ENCODE results near the gene S100A6.

The S100A6 gene

GRCh38 chr1:153547560-153548551 is 12.1 kb upstream of the S100A6 start:
- no peak for DNase-seq (ENCODE audit: low read depth)
- H3K4me3 ChIP-seq (ENCODE audit: low read depth, low read length): no peak overlapping the region

GRCh38 chr1:153546796-153547559 is 11.2 kb upstream of the S100A6 start:
- no peak for DNase-seq (ENCODE audit: low read depth)
- no peak overlapping the region for H3K4me3 ChIP-seq (ENCODE audit: low read depth, low read length)

GRCh38 chr1:153546371-153546770 is 10.6 kb upstream of the S100A6 start:
- DNase-seq (ENCODE audit: low read depth): no peak
- H3K4me3 ChIP-seq (ENCODE audit: low read depth, low read length): no peak overlapping the region

- H3K4me3 ChIP-seq (ENCODE audit: low read depth, low read length): peak within 1 kb of the TSS; percentile 1
- peak; percentile 77 for DNase-seq (ENCODE audit: low read depth)
These were observed 9.6 kb upstream of the S100A6 start, which contains the start of gene S100A4 for GRCh38 chr1:153545067-153546055. Gene S100A4, minus strand, starts transcription at chr1:153545806. Its CDS starts 1,012 bp downstream, at chr1:153544794.

GRCh38 chr1:153544453-153545066 is 8.8 kb upstream of the S100A6 start:
- no peak for DNase-seq (ENCODE audit: low read depth)
- peak overlapping the region; percentile 1 for H3K4me3 ChIP-seq (ENCODE audit: low read depth, low read length)

- DNase-seq (ENCODE audit: low read depth): no peak
- no peak overlapping the region for H3K4me3 ChIP-seq (ENCODE audit: low read depth, low read length)
These were observed 7.9 kb upstream of the S100A6 start for GRCh38 chr1:153543736-153544135.

GRCh38 chr1:153542956-153543711 is 7.3 kb upstream of the S100A6 start:
- no peak for DNase-seq (ENCODE audit: low read depth)
- no peak overlapping the region for H3K4me3 ChIP-seq (ENCODE audit: low read depth, low read length)

GRCh38 chr1:153541641-153542590 is 6.1 kb upstream of the S100A6 start:
- H3K4me3 ChIP-seq (ENCODE audit: low read depth, low read length): no peak overlapping the region

GRCh38 chr1:153540394-153541361 is 4.9 kb upstream of the S100A6 start, which contains the start of gene S100A5:
Gene S100A5, minus strand, starts transcription at chr1:153540934. Its CDS starts 743 bp downstream, at chr1:153540191.
- DNase-seq (ENCODE audit: low read depth): no peak
- no peak within 1 kb of the TSS for H3K4me3 ChIP-seq (ENCODE audit: low read depth, low read length)

More at GRCh38 chr1:153541641-153542590, 6.1 kb upstream of the S100A6 start:
- no peak for DNase-seq (ENCODE audit: low read depth)

GRCh38 chr1:153539395-153540093 is 3.8 kb upstream of the S100A6 start:
- no peak for DNase-seq (ENCODE audit: low read depth)
- H3K4me3 ChIP-seq (ENCODE audit: low read depth, low read length): no peak overlapping the region

GRCh38 chr1:153538315-153538821 is 2.6 kb upstream of the S100A6 start:
- DNase-seq (ENCODE audit: low read depth): no peak

GRCh38 chr1:153537376-153537730 is 1.6 kb upstream of the S100A6 start:
- DNase-seq (ENCODE audit: low read depth): no peak
- H3K4me3 ChIP-seq (ENCODE audit: low read depth, low read length): no peak overlapping the region

More at GRCh38 chr1:153538315-153538821, 2.6 kb upstream of the S100A6 start:
- no peak overlapping the region for H3K4me3 ChIP-seq (ENCODE audit: low read depth, low read length)

GRCh38 chr1:153536671-153537375 is 1.0 kb upstream of the S100A6 start:
- no peak for DNase-seq (ENCODE audit: low read depth)
- H3K4me3 ChIP-seq (ENCODE audit: low read depth, low read length): peak overlapping the region; percentile 74

GRCh38 chr1:153536012-153536670 is 350 bp upstream of the S100A6 start:
- peak overlapping the region; percentile 74 for H3K4me3 ChIP-seq (ENCODE audit: low read depth, low read length)
- DNase-seq (ENCODE audit: low read depth): peak; percentile 50
